Neural cell (in vitro differentiated cells): ENCODE data around the gene GALNT10. TPM values are rescaled to one million over a fixed set of nuclear protein-coding genes. Genes with fewer than 3 reads are reported as not detected.

ENCODE experiments used
- H2AFZ ChIP-seq: fragments of 200-600, 300-800 bp; sonication (generic), shearing (Covaris generic); 2 replicates; pipeline ENCODE4 v1.6.0; 2014; ENCODE audit warnings: low read depth, mild to moderate bottlenecking, antibody characterized with exemption, low read length, moderate library complexity
- H3F3A ChIP-seq: fragments of 200-600 bp; shearing (Covaris generic); 2 replicates; pipeline ENCODE4 v1.6.1; 2016; ENCODE audit warnings: mild to moderate bottlenecking, moderate library complexity, mixed read lengths, antibody characterized with exemption, low read length; ENCODE audit not compliant: insufficient read depth, poor library complexity, severe bottlenecking
- H3K27ac ChIP-seq: fragments of 200-600, 300-800 bp; sonication (generic), shearing (Covaris generic); 2 replicates; pipeline ENCODE4 v1.5.1; 2014; ENCODE audit warnings: mild to moderate bottlenecking, low read length, moderate library complexity
- H3K27me3 ChIP-seq: fragments of 300-800, 200-600 bp; sonication (generic), shearing (Covaris generic); 2 replicates; pipeline ENCODE4 v1.6.0; 2014; ENCODE audit warnings: mild to moderate bottlenecking, low read depth, low read length, moderate library complexity; ENCODE audit not compliant: insufficient read depth
- H3K36me3 ChIP-seq: fragments of 300-800, 200-600 bp; sonication (generic), shearing (Covaris generic); 2 replicates; pipeline ENCODE4 v1.5.1; 2014; ENCODE audit warnings: mild to moderate bottlenecking, antibody characterized with exemption, low read length, moderate library complexity; ENCODE audit not compliant: insufficient read depth
- H3K4me2 ChIP-seq: fragments of 300-800, 200-600 bp; sonication (generic), shearing (Covaris generic); 2 replicates; pipeline ENCODE4 v1.6.0; 2014; ENCODE audit warnings: mild to moderate bottlenecking, low read length
- H3K4me3 ChIP-seq: fragments of 300-800, 200-600 bp; sonication (generic), shearing (Covaris generic); 2 replicates; pipeline ENCODE4 v1.5.1; 2014; ENCODE audit warnings: mild to moderate bottlenecking, low read length, moderate library complexity
- H3K79me2 ChIP-seq: fragments of 200-600 bp; shearing (Covaris generic); replicated peaks from 2 replicates; pipeline ENCODE4 v1.6.0; 2014; ENCODE audit warnings: mild to moderate bottlenecking, low read length, moderate library complexity; ENCODE audit not compliant: insufficient read depth
- H3K9ac ChIP-seq: fragments of 300-800, 200-600 bp; sonication (generic), shearing (Covaris generic); 2 replicates; pipeline ENCODE4 v1.6.1; 2016; ENCODE audit warnings: mild to moderate bottlenecking, low read length, mixed read lengths
- H3K9me2 ChIP-seq: fragments of 200-600 bp; shearing (Covaris generic); 2 replicates; pipeline ENCODE4 v1.6.1; 2016; ENCODE audit warnings: mild to moderate bottlenecking, low read length, mixed read lengths; ENCODE audit not compliant: insufficient read depth
- H3K9me3 ChIP-seq: fragments of 200-600, 300-800 bp; sonication (generic), shearing (Covaris generic); 2 replicates; pipeline ENCODE4 v1.6.1; 2016; ENCODE audit warnings: mild to moderate bottlenecking, mixed run types, low read length, moderate library complexity, mixed read lengths
- H4K20me1 ChIP-seq: fragments of 200-600 bp; shearing (Covaris generic); 2 replicates; pipeline ENCODE4 v1.6.1; 2016; ENCODE audit warnings: mild to moderate bottlenecking, mixed run types; ENCODE audit not compliant: insufficient read depth
- CTCF ChIP-seq: fragments of 450-650 bp; IDR thresholded peaks from 2 replicates; pipeline ENCODE4 v1.5.1; 2014; ENCODE audit warnings: antibody characterized with exemption, mild to moderate bottlenecking, moderate library complexity; ENCODE audit not compliant: poor library complexity, severe bottlenecking
- EP300 ChIP-seq: fragments of 450-650 bp; conservative IDR thresholded peaks from 2 replicates; pipeline ENCODE4 v1.6.1; 2014; ENCODE audit warnings: antibody characterized with exemption, mild to moderate bottlenecking, moderate library complexity; ENCODE audit not compliant: poor library complexity, severe bottlenecking
- EZH2 ChIP-seq: fragments of 200-600, 300-800 bp; shearing (Covaris generic), sonication (generic); IDR thresholded peaks from 2 replicates; pipeline ENCODE4 v1.6.1; 2014; ENCODE audit warnings: antibody characterized with exemption, low read length, borderline replicate concordance, mild to moderate bottlenecking; ENCODE audit not compliant: insufficient read depth, poor library complexity, severe bottlenecking
- MXI1 ChIP-seq: fragments of 450-650 bp; conservative IDR thresholded peaks from 2 replicates; pipeline ENCODE4 v1.6.1; 2014; ENCODE audit warnings: antibody characterized with exemption, mild to moderate bottlenecking; ENCODE audit not compliant: poor library complexity, severe bottlenecking
- POLR2AphosphoS5 ChIP-seq: IDR thresholded peaks from 2 replicates; pipeline ENCODE4 v1.6.1; 2012
- RAD21 ChIP-seq: fragments of 450-650 bp; conservative IDR thresholded peaks from 2 replicates; pipeline ENCODE4 v1.6.1; 2014; ENCODE audit warnings: antibody characterized with exemption, mild to moderate bottlenecking, moderate library complexity
- REST ChIP-seq: IDR thresholded peaks from 2 replicates; pipeline ENCODE4 v1.6.1; 2012; ENCODE audit warnings: borderline replicate concordance
- SMC3 ChIP-seq: fragments of 450-650 bp; conservative IDR thresholded peaks from 2 replicates; pipeline ENCODE4 v1.6.1; 2014; ENCODE audit warnings: antibody characterized with exemption, mild to moderate bottlenecking, moderate library complexity; ENCODE audit not compliant: poor library complexity
- TAF1 ChIP-seq: IDR thresholded peaks from 2 replicates; pipeline ENCODE4 v1.6.1; 2012; ENCODE audit warnings: low read depth
- polyA plus RNA-seq: library from polyadenylated mRNA; depleted of rRNA; stranded (reverse); fragments of >200 nt; gene quantifications from 2 replicates; pipeline ENCODE4 v1.2.3, GENCODE V29; 2014

The GALNT10 gene
- polyA plus RNA-seq, 1 donor from 2014 or later = 3.1 TPM

GRCh38 chr5:154352960-154353548, 162.5 kb downstream of the GALNT10 start:
- Histone ChIP-seq H3K9me2 (no peaks in the 10 kb centered on the region), H3K27ac (no peak overlapping the region), H3K4me3 (no peak overlapping the region), H3K9me3 (no peaks in the 10 kb centered on the region), H4K20me1 (no peaks in the 10 kb centered on the region), H3K9ac (no peak overlapping the region), H3F3A (no peaks in the 10 kb centered on the region), H3K36me3 (no peaks in the 10 kb centered on the region), H3K4me2 (no peak overlapping the region), H3K27me3 (no peaks in the 10 kb centered on the region), H3K79me2 (no peaks in the 10 kb centered on the region), H2AFZ (no peak overlapping the region)
- TF ChIP-seq POLR2AphosphoS5 = no peak
- no peak for TF ChIP-seq MXI1
- TF ChIP-seq RAD21 = no peak
- no peak for TF ChIP-seq CTCF
- no peak for TF ChIP-seq SMC3
- TF ChIP-seq TAF1 = no peak
- no peak for TF ChIP-seq REST
- no peak for TF ChIP-seq EP300

DNA sequence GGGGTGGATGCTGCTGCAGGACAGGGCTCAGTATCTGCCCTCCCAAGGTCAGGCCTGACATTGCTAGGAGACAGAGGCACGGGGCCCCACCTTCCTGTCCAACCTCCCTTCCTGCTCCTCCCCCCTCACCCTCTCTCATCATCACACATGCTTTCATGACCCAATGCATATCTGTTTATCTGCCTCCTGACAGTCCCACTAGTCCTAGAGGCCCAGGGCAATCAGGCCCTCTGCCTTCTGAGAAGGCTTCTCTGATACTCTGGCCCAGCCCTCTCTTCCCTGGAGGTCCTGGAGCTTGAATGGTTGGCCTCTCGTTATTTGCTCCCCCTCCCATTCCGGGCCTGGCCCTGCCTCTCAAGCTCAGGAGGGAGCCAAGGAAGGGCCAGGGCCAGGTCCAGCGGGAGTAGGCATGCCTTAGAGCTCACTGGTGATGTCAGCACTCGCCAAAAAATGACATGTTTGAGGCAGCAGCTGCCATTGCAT, 164.6 kb downstream of the GALNT10 start:
- H3F3A ChIP-seq = no peaks in the 10 kb centered on the region
- no peaks in the 10 kb centered on the region for H3K27me3 ChIP-seq
- H3K4me2 ChIP-seq = no peak overlapping the region
- no peak overlapping the region for H3K9ac ChIP-seq
- no peak overlapping the region for H3K4me3 ChIP-seq
- TF ChIP-seq REST (no peak), POLR2AphosphoS5 (no peak), TAF1 (no peak), EP300 (no peak), EZH2 (no peak), RAD21 (no peak), SMC3 (no peak), CTCF (no peak), MXI1 (no peak)
- no peaks in the 10 kb centered on the region for H3K9me3 ChIP-seq
- H4K20me1 ChIP-seq = no peaks in the 10 kb centered on the region
- H3K36me3 ChIP-seq = no peaks in the 10 kb centered on the region
- H3K79me2 ChIP-seq = no peaks in the 10 kb centered on the region
- H3K9me2 ChIP-seq = no peaks in the 10 kb centered on the region
- no peak overlapping the region for H3K27ac ChIP-seq
- H2AFZ ChIP-seq = no peak overlapping the region
